ENCODE measurements around the gene HLA-F.

Gene HLA-F

DNA sequence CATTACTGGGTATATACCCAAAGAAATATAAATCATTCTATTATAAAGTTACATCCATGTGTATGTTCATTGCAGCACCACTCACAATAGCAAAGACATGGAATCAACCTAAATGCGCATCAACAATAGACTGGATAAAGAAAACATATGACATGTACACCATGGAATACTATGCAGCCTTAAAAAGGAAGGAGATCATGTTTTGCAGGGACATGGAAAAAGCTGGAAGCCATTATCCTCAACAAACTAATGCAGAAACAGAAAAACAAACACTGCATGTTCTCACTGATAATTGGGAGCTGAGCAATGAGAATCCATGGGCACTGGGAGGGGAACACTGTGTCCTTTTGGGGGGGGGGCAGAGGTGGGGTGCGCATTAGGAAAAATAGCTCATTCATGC lies 53.5 kb downstream of the HLA-F start:
- Histone ChIP-seq H3K9me2 (replicated peaks; ENCODE audit: low read depth, low read length) (no peaks in the 10 kb centered on the region), H3K9ac (ENCODE audit: low read depth, low read length, poor library complexity, severe bottlenecking) (no peak overlapping the region), H3K4me1 (ENCODE audit: insufficient read depth, low read length, poor library complexity, severe bottlenecking) (peaks cover 16% of the 10 kb centered on the region), H3K4me2 (ENCODE audit: low read depth, low read length, poor library complexity, severe bottlenecking) (no peak overlapping the region), H4K20me1 (ENCODE audit: insufficient read depth, low read length, poor library complexity, severe bottlenecking) (no peaks in the 10 kb centered on the region), H3K9me3 (ENCODE audit: insufficient read depth, low read depth, low read length) (no peaks in the 10 kb centered on the region), H3K4me3 (ENCODE audit: low read length, poor library complexity, severe bottlenecking) (no peak overlapping the region), H3F3A (ENCODE audit: low read depth) (no peaks in the 10 kb centered on the region), H2AFZ (ENCODE audit: low read length) (no peak overlapping the region), H3K27me3 (ENCODE audit: insufficient read depth, low read length, poor library complexity, severe bottlenecking) (no peaks in the 10 kb centered on the region), H3K79me2 (ENCODE audit: insufficient read depth, low read length) (no peaks in the 10 kb centered on the region), H3K36me3 (ENCODE audit: insufficient read depth, low read length) (no peaks in the 10 kb centered on the region)
- no peak for TF ChIP-seq EZH2phosphoT487 (IDR thresholded peaks at IDR 0.05; ENCODE audit: borderline replicate concordance)
- TF ChIP-seq, protein P1, sequence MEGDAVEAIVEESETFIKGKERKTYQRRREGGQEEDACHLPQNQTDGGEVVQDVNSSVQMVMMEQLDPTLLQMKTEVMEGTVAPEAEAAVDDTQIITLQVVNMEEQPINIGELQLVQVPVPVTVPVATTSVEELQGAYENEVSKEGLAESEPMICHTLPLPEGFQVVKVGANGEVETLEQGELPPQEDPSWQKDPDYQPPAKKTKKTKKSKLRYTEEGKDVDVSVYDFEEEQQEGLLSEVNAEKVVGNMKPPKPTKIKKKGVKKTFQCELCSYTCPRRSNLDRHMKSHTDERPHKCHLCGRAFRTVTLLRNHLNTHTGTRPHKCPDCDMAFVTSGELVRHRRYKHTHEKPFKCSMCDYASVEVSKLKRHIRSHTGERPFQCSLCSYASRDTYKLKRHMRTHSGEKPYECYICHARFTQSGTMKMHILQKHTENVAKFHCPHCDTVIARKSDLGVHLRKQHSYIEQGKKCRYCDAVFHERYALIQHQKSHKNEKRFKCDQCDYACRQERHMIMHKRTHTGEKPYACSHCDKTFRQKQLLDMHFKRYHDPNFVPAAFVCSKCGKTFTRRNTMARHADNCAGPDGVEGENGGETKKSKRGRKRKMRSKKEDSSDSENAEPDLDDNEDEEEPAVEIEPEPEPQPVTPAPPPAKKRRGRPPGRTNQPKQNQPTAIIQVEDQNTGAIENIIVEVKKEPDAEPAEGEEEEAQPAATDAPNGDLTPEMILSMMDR (conservative IDR thresholded peaks at IDR 0.05; ENCODE audit: low read length), result no peak

All from Loucy (cell line).